SK-N-SH (cell line): Measurements from ENCODE around the gene SETD3. TPM values are rescaled to one million over a fixed set of nuclear protein-coding genes. Genes with fewer than 3 reads are reported as not detected.

ENCODE experiments used
- CTCF ChIA-PET: fragments of 300-600, 350-600 bp; formaldehyde crosslinking; extraction: SDS; loops from one replicate; lab custom pipeline; 2021; lab: Yijun Ruan, JAX
- POLR2A ChIA-PET: fragments of 350-600 bp; sonication (Branson Sonifier 250); formaldehyde crosslinking; extraction: SDS; loops from one replicate; lab custom pipeline; 2020; ENCODE audit warnings: antibody characterized with exemption, inconsistent platforms; lab: Yijun Ruan, JAX
- DNase-seq: peaks from one replicate; pipeline ENCODE4 v3.0.0; 2012
- H2AFZ ChIP-seq: fragments of 200-600 bp; sonication (generic); 2 replicates; pipeline ENCODE4 v1.8.1; 2016; ENCODE audit warnings: antibody characterized with exemption, mild to moderate bottlenecking, low read depth
- H3F3A ChIP-seq: fragments of 200-600 bp; sonication (generic); replicated peaks from 2 replicates; pipeline ENCODE3; 2016; ENCODE audit warnings: antibody characterized with exemption, mild to moderate bottlenecking; ENCODE audit not compliant: insufficient read depth
- H3K27ac ChIP-seq, 2 experiments: fragments of 200-500 bp in 1 of 2; fragments of 200-600 bp in 1 of 2; sonication (Bioruptor generic) in 1 of 2; sonication (generic), shearing (Covaris generic) in 1 of 2; 2 replicates each; pipeline versions ENCODE4 v1.5.1 to v1.6.1; 2014 to 2016; ENCODE audit warnings: low read depth in 2 of 2, inconsistent platforms in 1 of 2, low read length in 1 of 2, mild to moderate bottlenecking in 1 of 2, mixed read lengths in 1 of 2
- H3K27me3 ChIP-seq: fragments of 200-600 bp; sonication (generic), shearing (Covaris generic); 2 replicates; pipeline ENCODE4 v1.6.1; 2016; ENCODE audit warnings: mixed run types; ENCODE audit not compliant: insufficient read depth
- H3K36me3 ChIP-seq, 2 experiments: fragments of 200-500 bp in 1 of 2; fragments of 200-600 bp in 1 of 2; sonication (Bioruptor generic) in 1 of 2; sonication (generic) in 1 of 2; replicated peaks in 1 of 2; 2 replicates each; pipeline versions ENCODE3 to v1.5.1; 2014 to 2016; ENCODE audit warnings: low read length in 1 of 2, mild to moderate bottlenecking in 1 of 2; ENCODE audit not compliant: insufficient read depth in 2 of 2, control insufficient read depth in 1 of 2
- H3K4me1 ChIP-seq, 2 experiments: fragments of 200-500 bp in 1 of 2; fragments of 200-600 bp in 1 of 2; sonication (Bioruptor generic) in 1 of 2; sonication (generic), shearing (Covaris generic) in 1 of 2; 2 replicates each; pipeline versions ENCODE4 v1.5.1 to v1.6.1; 2014 to 2016; ENCODE audit warnings: low read depth in 1 of 2, low read length in 1 of 2, mixed run types in 1 of 2; ENCODE audit not compliant: insufficient read depth in 2 of 2, control insufficient read depth in 1 of 2
- H3K4me2 ChIP-seq: fragments of 200-600 bp; sonication (generic), shearing (Covaris generic); 2 replicates; pipeline ENCODE4 v1.6.1; 2017; ENCODE audit warnings: mixed run types
- H3K4me3 ChIP-seq, 2 experiments: fragments of 200-500 bp in 1 of 2; fragments of 200-600 bp in 1 of 2; sonication (Bioruptor generic) in 1 of 2; sonication (generic), shearing (Covaris generic) in 1 of 2; 2 replicates each; pipeline versions ENCODE4 v1.5.1 to v1.8.1; 2014 to 2016; ENCODE audit warnings: low read depth in 2 of 2, inconsistent platforms in 1 of 2, low read length in 1 of 2, mild to moderate bottlenecking in 1 of 2, mixed read lengths in 1 of 2, moderate library complexity in 1 of 2
- H3K79me2 ChIP-seq: fragments of 200-600 bp; sonication (generic); 2 replicates; pipeline ENCODE4 v1.8.1; 2017; ENCODE audit warnings: mild to moderate bottlenecking; ENCODE audit not compliant: insufficient read depth
- H3K9ac ChIP-seq: fragments of 200-600 bp; sonication (generic); 2 replicates; pipeline ENCODE4 v1.6.1; 2017; ENCODE audit warnings: mixed run types
- H3K9me2 ChIP-seq: fragments of 200-600 bp; sonication (generic); 2 replicates; pipeline ENCODE4 v1.6.1; 2017; ENCODE audit warnings: mixed run types
- H3K9me3 ChIP-seq: fragments of 200-600 bp; sonication (generic); 2 replicates; pipeline ENCODE4 v1.6.1; 2017; ENCODE audit warnings: mixed run types, mild to moderate bottlenecking, moderate library complexity
- H4K20me1 ChIP-seq: fragments of 200-600 bp; sonication (generic); 2 replicates; pipeline ENCODE4 v1.6.1; 2017; ENCODE audit warnings: mild to moderate bottlenecking, mixed run types; ENCODE audit not compliant: insufficient read depth
- ELF1 ChIP-seq: IDR thresholded peaks from 2 replicates; pipeline ENCODE4 v1.4.0; 2012
- EP300 ChIP-seq, 2 experiments: IDR thresholded peaks; 2 replicates each; pipeline versions ENCODE4 v1.4.0 to v1.6.1; 2012; ENCODE audit warnings: borderline replicate concordance in 1 of 2, low read depth in 1 of 2, low read length in 1 of 2
- GATA2 ChIP-seq: sonication (generic); formaldehyde crosslinking; IDR thresholded peaks from 2 replicates; pipeline ENCODE4 v1.5.0; 2020; ENCODE audit warnings: mild to moderate bottlenecking, missing genetic modification reagents
- MEF2A ChIP-seq: IDR thresholded peaks from 2 replicates; pipeline ENCODE4 v1.4.0; 2012; ENCODE audit warnings: low read depth, borderline replicate concordance
- RAD21 ChIP-seq: IDR thresholded peaks from 2 replicates; pipeline ENCODE4 v1.6.1; 2012; ENCODE audit warnings: mild to moderate bottlenecking, low read length
- SIN3A ChIP-seq: IDR thresholded peaks from 2 replicates; pipeline ENCODE4 v1.6.1; 2012; ENCODE audit warnings: low read depth, mild to moderate bottlenecking, low read length, moderate library complexity, borderline replicate concordance
- SMC3 ChIP-seq: IDR thresholded peaks from 2 replicates; pipeline ENCODE4 v1.6.1; 2012; ENCODE audit warnings: low read depth, low read length, improper control_type of control experiment
- WGBS: methylation state at CpG from one replicate; pipeline ENCODE4 v1.1.6; 2017; ENCODE audit warnings: low lambda C conversion rate; 5-methylcytosine and 5-hydroxymethylcytosine counted together
- polyA plus RNA-seq, 3 experiments: library from polyadenylated mRNA; depleted of rRNA; stranded (reverse); fragments of >200 nt; gene quantifications; 2 replicates each; pipeline ENCODE4 v1.2.3, GENCODE V29; 2012
- TF ChIP-seq, protein P1 (sequence below): fragments of 200-600 bp; sonication (generic); IDR thresholded peaks from 2 replicates; pipeline ENCODE4 v1.6.1; 2017; ENCODE audit warnings: antibody characterized with exemption, mild to moderate bottlenecking, moderate library complexity
- TF ChIP-seq, protein P2 (sequence below): IDR thresholded peaks from 2 replicates; pipeline ENCODE4 v1.4.0; 2012; ENCODE audit warnings: low read depth
- TF ChIP-seq, protein P3 (sequence below): fragments of 150-350 bp; IDR thresholded peaks from 2 replicates; pipeline ENCODE4 v1.6.1; 2017; ENCODE audit warnings: antibody characterized with exemption, low read length, low read depth, borderline replicate concordance
- TF ChIP-seq, protein P4 (sequence below): IDR thresholded peaks from 2 replicates; pipeline ENCODE4 v1.4.0; 2012; ENCODE audit warnings: low read depth, borderline replicate concordance

The SETD3 gene
- polyA plus RNA-seq, 1 of the 3 experiments (the other 2 are of a cell fraction) = 19.1 TPM

DNA sequence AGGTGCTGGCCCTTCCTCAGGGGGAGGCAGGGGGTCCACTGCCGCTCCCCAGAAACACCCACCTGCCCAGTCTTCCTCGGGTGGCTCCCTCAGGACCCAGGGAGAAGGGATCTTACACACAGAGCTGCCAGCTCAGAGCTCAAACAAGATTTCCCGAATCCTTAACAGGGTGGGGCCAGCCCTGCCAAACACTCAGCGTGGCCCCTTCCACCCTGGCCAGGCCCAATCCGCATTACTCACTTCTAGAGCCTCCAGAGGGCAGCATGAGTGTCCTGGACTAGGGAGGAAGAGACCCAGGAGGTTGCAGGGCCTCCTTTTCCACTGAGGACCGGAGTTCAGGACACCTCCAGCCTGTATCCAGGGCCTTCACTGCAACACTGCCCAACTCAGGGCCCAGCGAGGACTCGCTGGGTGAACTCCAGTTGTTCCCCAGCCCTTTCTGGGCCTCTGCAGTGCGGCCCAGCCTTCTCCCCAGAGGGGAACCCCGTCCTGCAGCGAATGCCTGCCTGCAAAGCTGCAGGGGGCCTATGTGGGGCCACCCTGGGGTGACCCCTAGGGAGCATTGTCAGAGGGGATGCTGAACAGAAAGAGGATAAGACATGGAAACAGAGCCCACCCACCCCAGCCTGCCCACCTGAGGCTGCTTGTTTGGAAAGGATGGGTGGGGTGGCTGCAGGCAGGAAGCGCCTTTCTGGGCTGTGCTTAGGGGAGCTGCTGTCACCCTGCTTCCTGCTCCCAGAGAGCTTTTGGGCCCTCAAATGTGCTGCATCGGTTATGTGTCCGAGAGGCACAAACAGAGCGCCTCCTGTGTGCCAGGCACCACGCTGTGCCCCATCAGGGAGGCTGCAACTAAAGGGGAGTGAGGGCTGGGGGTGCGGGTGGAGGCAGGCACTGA is 44.4 kb upstream of the SETD3 start:
- Histone ChIP-seq H2AFZ (no peak overlapping the region), H3K36me3 (peaks cover 0 to 4% of the 10 kb centered on the region in 2 experiments), H3K79me2 (peaks cover 14% of the 10 kb centered on the region; the same call in 1 of the 2 replicates), H3F3A (no peaks in the 10 kb centered on the region), H3K9ac (no peak overlapping the region), H4K20me1 (no peaks in the 10 kb centered on the region), H3K27ac (no peak overlapping the region; a peak in 1 of 4 replicates), H3K27me3 (no peaks in the 10 kb centered on the region), H3K9me3 (no peaks in the 10 kb centered on the region), H3K4me2 (no peak overlapping the region), H3K4me3 (no peak overlapping the region), H3K4me1 (peaks cover 13 to 54% of the 10 kb centered on the region in 2 experiments; a peak in 3 of 4 replicates), H3K9me2 (no peaks in the 10 kb centered on the region)
- ChIA-PET POLR2A (interaction anchor here (1.8 kb wide), 1 partner anchor 10 kb away, joined by 6 read pairs; no protein-coding TSS in a partner anchor), CTCF (interaction anchor here (1.0 to 4.3 kb wide), 11 partner anchors 9 to 102 kb away, joined by 3 to 28 read pairs (median 5); partner anchors contain the start of gene CCDC85C)
- 68% methylated on average over 8 of the region's 17 CpGs for WGBS
- DNase-seq = peak; percentile 57
- TF ChIP-seq GATA2 (CRISPR knock-in tag) (no peak), RAD21 (peak; percentile 57), SMC3 (peak; percentile 54)
- TF ChIP-seq, protein P1, sequence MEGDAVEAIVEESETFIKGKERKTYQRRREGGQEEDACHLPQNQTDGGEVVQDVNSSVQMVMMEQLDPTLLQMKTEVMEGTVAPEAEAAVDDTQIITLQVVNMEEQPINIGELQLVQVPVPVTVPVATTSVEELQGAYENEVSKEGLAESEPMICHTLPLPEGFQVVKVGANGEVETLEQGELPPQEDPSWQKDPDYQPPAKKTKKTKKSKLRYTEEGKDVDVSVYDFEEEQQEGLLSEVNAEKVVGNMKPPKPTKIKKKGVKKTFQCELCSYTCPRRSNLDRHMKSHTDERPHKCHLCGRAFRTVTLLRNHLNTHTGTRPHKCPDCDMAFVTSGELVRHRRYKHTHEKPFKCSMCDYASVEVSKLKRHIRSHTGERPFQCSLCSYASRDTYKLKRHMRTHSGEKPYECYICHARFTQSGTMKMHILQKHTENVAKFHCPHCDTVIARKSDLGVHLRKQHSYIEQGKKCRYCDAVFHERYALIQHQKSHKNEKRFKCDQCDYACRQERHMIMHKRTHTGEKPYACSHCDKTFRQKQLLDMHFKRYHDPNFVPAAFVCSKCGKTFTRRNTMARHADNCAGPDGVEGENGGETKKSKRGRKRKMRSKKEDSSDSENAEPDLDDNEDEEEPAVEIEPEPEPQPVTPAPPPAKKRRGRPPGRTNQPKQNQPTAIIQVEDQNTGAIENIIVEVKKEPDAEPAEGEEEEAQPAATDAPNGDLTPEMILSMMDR = peak; percentile 44

DNA sequence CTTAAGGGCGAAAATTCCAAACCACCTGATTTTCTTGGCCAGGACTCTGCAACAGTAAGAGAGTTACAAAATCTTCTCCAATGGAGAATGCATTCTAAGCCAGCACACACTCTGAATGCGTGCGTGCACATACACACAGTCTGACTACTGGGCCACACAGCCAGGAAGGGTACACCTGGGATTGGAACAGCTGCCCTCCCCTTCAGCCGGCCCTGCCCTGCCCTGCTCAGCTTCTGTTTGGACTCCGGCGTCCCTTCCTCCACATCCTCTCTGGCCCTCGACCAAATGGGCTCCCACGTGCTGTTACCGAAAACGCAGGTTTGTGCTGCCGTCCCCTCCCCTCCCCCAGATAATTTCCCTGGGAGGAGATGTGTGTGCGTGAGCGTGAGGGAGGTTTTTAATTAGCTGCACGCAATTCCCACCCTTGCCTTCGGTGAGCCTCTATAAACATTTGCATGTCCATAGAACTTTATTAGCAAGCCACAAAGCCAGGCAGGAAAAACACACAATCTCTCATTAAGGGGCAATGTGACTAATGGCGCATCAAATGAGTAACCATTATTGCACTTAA is 43.5 kb upstream of the SETD3 start:
- WGBS = 94% methylated on average over 14 of the region's 16 CpGs
- Histone ChIP-seq H3K27ac (no peak overlapping the region; a peak in 1 of 4 replicates), H3K4me3 (no peak overlapping the region), H3K9ac (no peak overlapping the region), H4K20me1 (0 out of 2 replicates have a peak, but pooled peaks cover 1% of the 10 kb centered on the region), H3F3A (no peaks in the 10 kb centered on the region), H2AFZ (no peak overlapping the region), H3K36me3 (peaks cover 0 to 4% of the 10 kb centered on the region in 2 experiments), H3K79me2 (peaks cover 19% of the 10 kb centered on the region; the same call in 1 of the 2 replicates), H3K27me3 (no peaks in the 10 kb centered on the region), H3K4me1 (peaks cover 11 to 52% of the 10 kb centered on the region in 2 experiments; a peak in 3 of 4 replicates), H3K4me2 (no peak overlapping the region), H3K9me2 (no peaks in the 10 kb centered on the region), H3K9me3 (no peaks in the 10 kb centered on the region)
- TF ChIP-seq, protein P2, sequence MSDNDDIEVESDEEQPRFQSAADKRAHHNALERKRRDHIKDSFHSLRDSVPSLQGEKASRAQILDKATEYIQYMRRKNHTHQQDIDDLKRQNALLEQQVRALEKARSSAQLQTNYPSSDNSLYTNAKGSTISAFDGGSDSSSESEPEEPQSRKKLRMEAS = no peak
- no peak for TF ChIP-seq SIN3A
- TF ChIP-seq, protein P3, sequence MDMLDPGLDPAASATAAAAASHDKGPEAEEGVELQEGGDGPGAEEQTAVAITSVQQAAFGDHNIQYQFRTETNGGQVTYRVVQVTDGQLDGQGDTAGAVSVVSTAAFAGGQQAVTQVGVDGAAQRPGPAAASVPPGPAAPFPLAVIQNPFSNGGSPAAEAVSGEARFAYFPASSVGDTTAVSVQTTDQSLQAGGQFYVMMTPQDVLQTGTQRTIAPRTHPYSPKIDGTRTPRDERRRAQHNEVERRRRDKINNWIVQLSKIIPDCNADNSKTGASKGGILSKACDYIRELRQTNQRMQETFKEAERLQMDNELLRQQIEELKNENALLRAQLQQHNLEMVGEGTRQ = no peak
- no peak for TF ChIP-seq GATA2 (CRISPR knock-in tag)
- no peak for TF ChIP-seq ELF1
- TF ChIP-seq MEF2A = no peak
- TF ChIP-seq, protein P4, sequence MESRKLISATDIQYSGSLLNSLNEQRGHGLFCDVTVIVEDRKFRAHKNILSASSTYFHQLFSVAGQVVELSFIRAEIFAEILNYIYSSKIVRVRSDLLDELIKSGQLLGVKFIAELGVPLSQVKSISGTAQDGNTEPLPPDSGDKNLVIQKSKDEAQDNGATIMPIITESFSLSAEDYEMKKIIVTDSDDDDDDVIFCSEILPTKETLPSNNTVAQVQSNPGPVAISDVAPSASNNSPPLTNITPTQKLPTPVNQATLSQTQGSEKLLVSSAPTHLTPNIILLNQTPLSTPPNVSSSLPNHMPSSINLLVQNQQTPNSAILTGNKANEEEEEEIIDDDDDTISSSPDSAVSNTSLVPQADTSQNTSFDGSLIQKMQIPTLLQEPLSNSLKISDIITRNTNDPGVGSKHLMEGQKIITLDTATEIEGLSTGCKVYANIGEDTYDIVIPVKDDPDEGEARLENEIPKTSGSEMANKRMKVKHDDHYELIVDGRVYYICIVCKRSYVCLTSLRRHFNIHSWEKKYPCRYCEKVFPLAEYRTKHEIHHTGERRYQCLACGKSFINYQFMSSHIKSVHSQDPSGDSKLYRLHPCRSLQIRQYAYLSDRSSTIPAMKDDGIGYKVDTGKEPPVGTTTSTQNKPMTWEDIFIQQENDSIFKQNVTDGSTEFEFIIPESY = no peak
- no peak for TF ChIP-seq EP300 (IDR thresholded peaks at IDR 0.05; ENCODE audit: borderline replicate concordance in 1 of 2, low read depth in 1 of 2, low read length in 1 of 2)
- CTCF ChIA-PET = interaction anchor here (0.9 to 4.3 kb wide), 13 partner anchors 11 to 108 kb away, joined by 3 to 28 read pairs (median 5); partner anchors contain the start of gene CCDC85C
- POLR2A ChIA-PET = interaction anchor here (0.9 to 1.8 kb wide), 2 partner anchors 11 to 41 kb away, joined by 3 to 6 read pairs; no protein-coding TSS in a partner anchor
- DNase-seq = no peak
